Naive B cell (primary cell): ENCODE data around the gene GAL3ST2. TPM values are rescaled to one million over a fixed set of nuclear protein-coding genes. Genes with fewer than 3 reads are reported as not detected.
A peak's percentile ranks its signal among the peaks of the same experiment; 100 is the strongest.

Experiments used
- ATAC-seq, 2 donors: fragments of 150-1000 bp; cut with Tn5 transposase; 2 replicates each; pipeline ENCODE4 v1.10.0; 2021; ENCODE audit warnings: low read depth in 2 of 2, mild to moderate bottlenecking in 2 of 2, moderate library complexity in 2 of 2
- DNase-seq: peaks from one replicate; pipeline ENCODE4 v3.0.0; 2022
- H3K27ac Mint-ChIP-seq, 6 donors: one replicate each; pipeline ENCODE4 v1.8.0; 2020 to 2022; ENCODE audit warnings: mild to moderate bottlenecking in 6 of 6, mixed read lengths in 6 of 6, moderate library complexity in 5 of 6, inconsistent platforms in 2 of 6
- H3K27me3 Mint-ChIP-seq, 3 donors: one replicate each; pipeline ENCODE4 v1.8.0; 2021 to 2022; ENCODE audit warnings: mixed read lengths in 3 of 3, mild to moderate bottlenecking in 1 of 3
- H3K36me3 Mint-ChIP-seq, 2 donors: one replicate each; pipeline ENCODE4 v1.8.0; 2020 to 2022; ENCODE audit warnings: mixed read lengths in 2 of 2, inconsistent platforms in 1 of 2, mild to moderate bottlenecking in 1 of 2
- H3K4me1 Mint-ChIP-seq, 3 donors: one replicate each; pipeline ENCODE4 v1.8.0; 2020 to 2022; ENCODE audit warnings: mixed read lengths in 3 of 3, inconsistent platforms in 1 of 3, mild to moderate bottlenecking in 1 of 3, moderate library complexity in 1 of 3
- H3K4me3 Mint-ChIP-seq, 8 donors: one replicate each; pipeline ENCODE4 v1.8.0; 2020 to 2022; ENCODE audit warnings: mild to moderate bottlenecking in 8 of 8, mixed read lengths in 8 of 8, moderate library complexity in 8 of 8, inconsistent platforms in 2 of 8
- H3K9me3 Mint-ChIP-seq, 7 donors: one replicate each; pipeline ENCODE4 v1.8.0; 2020 to 2022; ENCODE audit warnings: mixed read lengths in 7 of 7, mild to moderate bottlenecking in 5 of 7, inconsistent platforms in 2 of 7, moderate library complexity in 1 of 7
- polyA plus RNA-seq, 6 donors: library from polyadenylated mRNA; unstranded; fragments of 300-500 nt; fragmentation: Illumina TruSeq; gene quantifications; one replicate each; pipeline ENCODE4 v1.2.3, GENCODE V29; 2021; ENCODE audit warnings: low read depth in 6 of 6

Gene GAL3ST2
- polyA plus RNA-seq, 6 donors from 2014 or later: not detected

- H3K36me3 Mint-ChIP-seq: no peaks in the 10 kb centered on the region
- peaks cover 12 to 26% (median 15%) of the 10 kb centered on the region in 3 donors for H3K4me1 Mint-ChIP-seq
- peak overlapping the region in 2 of 6 donors; percentile 59 to 83 for H3K27ac Mint-ChIP-seq
- ATAC-seq: no peak
- H3K27me3 Mint-ChIP-seq: peaks cover 0 to 11% (median 4%) of the 10 kb centered on the region in 3 donors
- peaks cover 0 to 3% (median 0%) of the 10 kb centered on the region in 7 donors for H3K9me3 Mint-ChIP-seq
- no peak for DNase-seq
- peak overlapping the region in 5 of 8 donors; percentile 0 to 91 (median 11) for H3K4me3 Mint-ChIP-seq
These were observed 64.8 kb downstream of the GAL3ST2 start for GRCh38 chr2:241841181-241842066.

DNA sequence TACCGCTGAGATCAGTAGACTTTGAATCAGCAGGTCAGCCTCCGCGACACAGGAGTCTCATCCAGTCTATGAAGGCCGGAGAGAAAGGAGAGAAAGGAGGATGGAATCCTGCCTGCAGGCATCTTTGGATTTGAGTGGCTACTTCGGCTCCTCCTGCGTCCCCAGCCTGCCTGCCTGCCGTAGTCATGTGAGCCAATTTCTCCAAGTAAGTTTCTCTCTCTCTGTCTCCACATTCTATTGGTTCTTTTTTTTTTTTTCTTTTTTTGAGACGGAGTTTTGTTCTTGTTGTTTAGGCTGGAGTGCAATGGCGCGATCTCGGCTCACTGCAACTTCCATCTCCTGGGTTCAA, 65.4 kb downstream of the GAL3ST2 start:
- Mint-ChIP-seq H3K27me3 (peaks cover 0 to 14% (median 4%) of the 10 kb centered on the region in 3 donors), H3K4me1 (peaks cover 12 to 26% (median 15%) of the 10 kb centered on the region in 3 donors), H3K9me3 (peaks cover 0 to 3% (median 0%) of the 10 kb centered on the region in 7 donors), H3K4me3 (peak overlapping the region in 6 of 8 donors; percentile 65 to 91 (median 86)), H3K27ac (peak overlapping the region in 2 of 6 donors; percentile 83 to 92), H3K36me3 (no peaks in the 10 kb centered on the region)
- DNase-seq (no peak), ATAC-seq (no peak)

DNA sequence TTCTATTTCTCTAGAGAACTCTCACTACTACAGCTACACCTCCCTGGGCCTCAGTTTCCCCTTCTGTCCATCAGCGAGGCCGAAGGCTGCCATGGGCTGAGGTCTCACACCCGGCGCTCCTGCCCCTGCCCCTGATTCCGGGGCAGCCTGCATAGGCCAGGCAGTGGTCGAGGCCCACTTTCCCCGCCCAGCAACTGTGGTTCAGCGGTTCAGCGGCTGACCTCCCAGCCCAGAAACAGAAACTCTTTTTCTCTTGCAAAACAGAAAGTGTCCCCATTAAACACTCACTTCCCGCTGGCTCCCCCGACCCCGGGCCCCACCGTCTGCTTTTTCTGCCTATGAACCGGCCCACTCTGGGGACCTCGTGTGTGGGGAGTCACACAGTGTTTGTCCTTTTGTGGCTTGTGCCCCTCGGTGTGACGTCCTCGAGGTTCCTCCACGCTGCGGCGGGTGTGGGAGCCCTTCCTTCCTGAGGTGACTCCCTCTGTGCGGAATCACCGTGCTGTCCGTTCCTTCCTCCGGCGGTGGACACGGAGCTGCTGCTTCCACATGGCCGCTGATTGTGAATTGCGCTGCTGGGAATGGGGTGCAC, 66.1 kb downstream of the GAL3ST2 start:
- H3K4me3 Mint-ChIP-seq: peak overlapping the region; percentile 65 to 91 (median 86)
- H3K27me3 Mint-ChIP-seq: peaks cover 0 to 15% (median 4%) of the 10 kb centered on the region in 3 donors
- peaks cover 12 to 26% (median 15%) of the 10 kb centered on the region in 3 donors for H3K4me1 Mint-ChIP-seq
- H3K27ac Mint-ChIP-seq: peak overlapping the region in 5 of 6 donors; percentile 64 to 93 (median 83)
- ATAC-seq (peak; percentile 49 to 54), DNase-seq (peak; percentile 56)
- no peaks in the 10 kb centered on the region for H3K36me3 Mint-ChIP-seq
- no peaks in the 10 kb centered on the region for H3K9me3 Mint-ChIP-seq

GRCh38 chr2:241843321-241844065, 66.9 kb downstream of the GAL3ST2 start:
- H3K4me3 Mint-ChIP-seq: peak overlapping the region; percentile 65 to 91 (median 86)
- H3K27ac Mint-ChIP-seq: peak overlapping the region in 4 of 6 donors; percentile 81 to 93 (median 88)
- H3K4me1 Mint-ChIP-seq: peaks cover 12 to 26% (median 15%) of the 10 kb centered on the region in 3 donors
- DNase-seq (no peak), ATAC-seq (peak in 1 of 2 donors; percentile 22)
- H3K36me3 Mint-ChIP-seq: no peaks in the 10 kb centered on the region
- no peaks in the 10 kb centered on the region for H3K9me3 Mint-ChIP-seq
- peaks cover 0 to 16% (median 4%) of the 10 kb centered on the region in 3 donors for H3K27me3 Mint-ChIP-seq

DNA sequence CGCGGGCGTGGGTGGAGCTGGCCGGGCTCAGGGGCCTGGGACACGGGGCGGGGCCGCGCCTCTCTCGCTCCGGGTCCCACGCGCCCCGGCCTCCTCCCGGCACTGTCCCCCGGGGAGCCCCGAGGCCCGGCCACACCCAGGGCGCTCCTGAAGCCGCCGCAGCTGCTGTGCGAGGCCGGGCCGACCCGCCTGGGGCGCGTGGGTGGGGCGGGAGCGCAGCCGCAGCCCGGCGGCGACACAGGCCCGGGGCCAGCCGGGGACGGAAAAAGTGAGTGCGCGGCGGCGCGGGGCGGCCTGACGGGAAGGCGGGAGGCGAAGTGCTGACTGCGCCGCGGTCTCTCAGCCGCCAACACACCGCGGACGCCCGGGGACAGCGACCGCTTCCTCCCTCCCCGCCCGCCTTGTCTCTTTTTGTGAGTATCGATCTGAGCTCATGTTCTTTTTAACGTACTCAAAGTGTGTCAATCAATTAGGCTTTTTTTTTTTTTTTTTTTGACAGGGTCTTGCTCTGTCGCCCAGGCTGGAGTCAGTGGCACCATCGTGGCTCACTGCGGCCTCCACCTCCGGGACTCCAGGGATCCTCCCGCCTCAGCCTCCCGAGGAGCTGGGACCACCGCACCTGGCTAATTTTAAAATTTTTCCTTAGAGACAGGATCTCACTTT, 67.6 kb downstream of the GAL3ST2 start:
- peaks cover 12 to 26% (median 15%) of the 10 kb centered on the region in 3 donors for H3K4me1 Mint-ChIP-seq
- H3K27me3 Mint-ChIP-seq: peaks cover 0 to 16% (median 4%) of the 10 kb centered on the region in 3 donors
- DNase-seq: peak; percentile 71
- no peaks in the 10 kb centered on the region for H3K9me3 Mint-ChIP-seq
- peak overlapping the region; percentile 59 to 85 (median 79) for H3K4me3 Mint-ChIP-seq
- H3K27ac Mint-ChIP-seq: peak overlapping the region in 5 of 6 donors; percentile 21 to 73 (median 56)
- no peaks in the 10 kb centered on the region for H3K36me3 Mint-ChIP-seq
- ATAC-seq: peak; percentile 88 to 90

DNA sequence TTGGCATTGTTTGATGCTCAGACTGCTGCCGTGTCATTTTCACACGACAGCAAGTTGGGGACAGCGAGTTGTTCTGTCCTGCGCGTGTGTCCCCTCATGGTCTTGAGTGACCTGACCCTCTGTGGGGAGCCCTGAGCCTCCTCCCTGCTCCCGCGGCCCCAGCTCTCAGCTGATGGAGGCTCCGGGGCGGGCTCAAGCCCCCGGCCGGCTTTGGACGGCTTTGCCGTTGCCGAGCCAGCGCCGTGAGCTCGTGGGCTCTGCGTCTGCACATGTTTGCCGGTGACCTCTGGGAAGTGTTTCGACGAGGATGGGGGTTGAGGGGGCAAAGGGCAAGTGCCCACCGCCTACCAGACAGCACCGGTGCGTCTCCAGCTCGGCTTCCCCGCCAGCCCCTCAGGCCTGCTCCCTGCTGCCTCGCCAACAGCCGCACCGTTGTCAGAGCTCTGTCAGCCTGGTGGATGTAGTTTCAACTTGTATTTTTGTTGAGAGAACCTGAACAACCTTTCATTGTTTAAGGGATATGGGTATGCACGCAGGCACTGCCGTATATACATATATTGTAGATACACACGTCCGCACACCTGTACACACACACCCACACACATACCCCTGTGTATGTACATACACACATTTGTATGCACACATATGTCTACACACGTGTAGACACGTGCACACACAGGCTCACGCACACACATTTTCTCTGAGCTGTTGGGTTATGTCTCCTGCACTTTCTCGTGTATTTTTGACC, 68.4 kb downstream of the GAL3ST2 start:
- Mint-ChIP-seq H3K27ac (peak overlapping the region in 5 of 6 donors; percentile 26 to 93 (median 67)), H3K27me3 (peaks cover 0 to 21% (median 4%) of the 10 kb centered on the region in 3 donors), H3K4me1 (peaks cover 12 to 26% (median 15%) of the 10 kb centered on the region in 3 donors), H3K4me3 (peak overlapping the region; percentile 76 to 85 (median 81)), H3K9me3 (no peaks in the 10 kb centered on the region), H3K36me3 (no peaks in the 10 kb centered on the region)
- no peak for ATAC-seq
- DNase-seq: no peak

GRCh38 chr2:241846406-241846805, 69.8 kb downstream of the GAL3ST2 start:
- H3K27me3 Mint-ChIP-seq: peaks cover 0 to 21% (median 4%) of the 10 kb centered on the region in 3 donors
- ATAC-seq: no peak
- H3K9me3 Mint-ChIP-seq: no peaks in the 10 kb centered on the region
- H3K4me1 Mint-ChIP-seq: peaks cover 12 to 26% (median 15%) of the 10 kb centered on the region in 3 donors
- no peaks in the 10 kb centered on the region for H3K36me3 Mint-ChIP-seq
- peak overlapping the region in 1 of 6 donors; percentile 28 for H3K27ac Mint-ChIP-seq
- DNase-seq: no peak
- peak overlapping the region in 5 of 8 donors; percentile 12 to 77 (median 49) for H3K4me3 Mint-ChIP-seq

DNA sequence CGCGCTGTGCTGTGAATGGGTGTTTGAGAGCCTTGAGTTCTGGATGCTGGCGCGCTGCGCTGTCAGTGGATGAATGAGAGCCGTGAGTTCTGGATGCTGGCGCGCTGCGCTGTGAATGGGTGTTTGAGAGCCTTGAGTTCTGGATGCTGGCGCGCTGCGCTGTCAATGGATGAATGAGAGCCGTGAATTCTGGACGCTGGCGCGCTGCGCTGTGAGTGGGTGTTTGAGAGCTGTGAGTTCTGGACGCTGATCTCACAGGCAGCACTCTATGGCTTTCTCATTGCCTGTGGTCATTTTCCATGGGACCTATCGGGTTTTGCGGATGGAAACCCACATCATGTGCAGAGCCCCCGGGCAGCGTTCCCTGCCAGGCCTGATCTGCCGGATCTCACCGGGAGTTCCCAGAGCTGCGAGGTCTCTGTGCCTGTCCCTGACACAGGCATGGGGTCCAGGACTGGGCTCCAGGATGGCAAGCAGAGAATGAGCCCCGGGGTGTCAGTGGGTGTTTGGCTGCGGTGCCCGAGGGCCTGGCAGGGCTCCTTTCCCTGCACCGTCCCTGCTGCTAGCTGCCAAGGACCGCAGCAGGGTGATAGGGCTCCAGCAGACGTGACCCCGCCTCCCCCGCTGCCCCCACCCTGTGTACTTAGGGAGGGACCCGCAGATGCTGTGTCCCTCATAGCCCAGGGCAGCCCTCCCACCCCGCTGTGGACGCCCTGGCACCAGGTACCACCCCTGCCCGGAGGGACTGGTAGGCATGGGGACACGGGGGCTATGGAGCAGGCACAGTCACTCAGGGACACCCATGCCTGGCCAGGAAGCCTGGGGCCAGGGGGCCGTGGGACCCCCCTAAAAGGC, 72.4 kb downstream of the GAL3ST2 start:
- no peak for ATAC-seq
- Mint-ChIP-seq H3K36me3 (no peaks in the 10 kb centered on the region), H3K9me3 (no peaks in the 10 kb centered on the region), H3K27me3 (peaks cover 0 to 21% (median 4%) of the 10 kb centered on the region in 3 donors), H3K4me3 (no peak overlapping the region), H3K4me1 (peaks cover 4 to 14% (median 5%) of the 10 kb centered on the region in 3 donors), H3K27ac (no peak overlapping the region)
- no peak for DNase-seq

DNA sequence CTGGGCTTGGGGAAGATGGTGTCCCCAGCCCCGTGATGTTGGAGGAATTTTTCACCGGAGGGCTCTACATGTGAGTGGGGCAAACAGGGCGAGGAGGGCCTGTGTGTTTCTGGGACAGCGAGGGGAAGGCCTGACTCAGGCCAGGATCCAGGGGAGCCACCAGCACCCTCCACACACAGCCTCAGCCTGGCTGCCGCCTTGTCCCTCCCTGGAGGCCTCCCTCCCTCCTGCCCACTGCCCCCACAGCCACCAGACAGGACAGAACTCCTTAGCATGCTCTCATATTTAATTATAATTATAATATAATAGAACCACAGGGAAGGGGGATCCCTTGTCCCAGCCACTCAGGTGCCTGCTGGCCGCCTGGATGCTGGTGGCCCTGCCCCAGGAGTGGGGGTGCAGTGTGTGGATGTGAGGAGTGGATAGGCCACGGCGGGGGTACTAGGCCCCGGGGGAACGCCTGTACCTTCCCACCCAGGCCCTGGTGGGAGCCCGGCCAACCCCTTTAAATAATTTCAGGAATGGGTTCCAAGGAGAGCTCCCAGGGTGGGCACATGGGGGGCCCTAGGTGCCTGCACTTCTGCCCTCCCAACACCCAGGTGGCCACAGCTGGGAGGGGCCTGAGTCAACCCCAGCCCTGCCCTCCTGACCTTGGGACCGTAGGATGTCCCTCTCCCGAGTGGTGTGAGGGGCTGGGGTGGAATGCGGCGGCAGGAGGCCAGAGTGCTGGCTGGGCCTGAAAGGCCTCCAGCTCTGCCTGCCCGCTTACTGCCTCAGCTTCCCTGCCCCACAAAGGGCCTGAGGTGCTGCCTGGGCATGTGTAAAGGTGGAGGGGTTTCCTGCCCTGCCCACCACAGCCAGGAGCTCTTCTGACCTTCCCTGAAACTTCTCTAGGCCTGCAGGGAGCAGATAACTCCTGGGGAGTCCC, 73.3 kb downstream of the GAL3ST2 start:
- Mint-ChIP-seq H3K36me3 (no peaks in the 10 kb centered on the region), H3K9me3 (no peaks in the 10 kb centered on the region), H3K4me3 (no peak overlapping the region), H3K4me1 (peaks cover 4 to 9% (median 4%) of the 10 kb centered on the region in 3 donors), H3K27me3 (peaks cover 0 to 21% (median 4%) of the 10 kb centered on the region in 3 donors), H3K27ac (no peak overlapping the region)
- DNase-seq: no peak
- ATAC-seq: no peak

GRCh38 chr2:241850544-241851324, 74.1 kb downstream of the GAL3ST2 start:
- H3K36me3 Mint-ChIP-seq: no peaks in the 10 kb centered on the region
- DNase-seq (no peak), ATAC-seq (no peak)
- no peak overlapping the region for H3K27ac Mint-ChIP-seq
- H3K27me3 Mint-ChIP-seq: peaks cover 0 to 23% (median 0%) of the 10 kb centered on the region in 3 donors
- H3K4me3 Mint-ChIP-seq: no peak overlapping the region
- H3K9me3 Mint-ChIP-seq: no peaks in the 10 kb centered on the region
- H3K4me1 Mint-ChIP-seq: peaks cover 0 to 1% (median 0%) of the 10 kb centered on the region in 3 donors
